ENCODE data around the gene TYROBP.
A peak's percentile ranks its signal among the peaks of the same experiment; 100 is the strongest.
"Not testable (repeated sequence)": the region's sequence is repeated elsewhere in the genome, so short reads cannot be mapped to it uniquely, and the experiment has no call there.

TYROBP gene

DNA sequence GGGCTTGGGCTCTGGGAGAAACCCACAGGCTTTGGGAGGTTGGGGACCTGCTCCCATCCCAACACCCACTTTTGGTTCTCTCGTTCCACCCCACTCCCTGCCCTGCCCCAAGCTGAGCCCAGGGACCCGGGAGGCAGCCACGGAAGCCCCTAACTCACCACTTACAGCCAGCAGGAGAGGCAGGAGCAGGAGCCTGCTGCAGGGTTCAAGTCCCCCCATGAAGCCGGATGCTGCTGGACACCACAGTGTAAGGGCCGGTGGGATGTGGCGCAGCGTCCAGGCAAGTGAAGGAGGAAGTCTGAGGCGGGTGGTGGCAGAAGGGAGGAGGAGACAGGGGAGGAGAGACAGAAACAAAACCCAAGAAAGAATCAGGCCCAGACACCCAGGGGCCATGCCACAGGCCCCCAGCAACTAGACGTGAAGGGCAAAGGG lies at the start of gene TYROBP:
TSS of gene TYROBP (minus strand) at position 286 of the 432 bp plus-strand sequence. CDS start at position 219, 67 bp downstream.
- no peak for DNase-seq (ENCODE audit: low spot score)

DNA sequence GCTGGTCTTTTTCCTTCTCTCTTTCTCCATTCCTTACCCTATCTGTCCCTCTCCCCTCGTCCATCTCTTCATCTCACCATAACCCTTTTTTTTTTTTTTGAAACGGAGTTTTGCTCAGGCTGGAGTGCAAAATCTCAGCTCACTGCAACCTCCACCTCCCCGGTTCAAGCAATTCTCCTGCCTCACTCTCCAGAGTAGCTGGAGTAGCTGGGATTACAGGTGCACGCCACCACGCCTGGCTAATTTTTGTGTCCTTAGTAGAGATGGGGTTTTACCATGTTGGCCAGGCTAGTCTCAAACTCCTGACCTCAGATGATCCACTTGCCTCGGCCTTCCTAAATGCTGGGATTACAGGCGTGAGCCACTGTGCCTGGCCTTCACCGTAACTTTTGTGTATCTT lies 49.3 kb upstream of the TYROBP start:
- not testable (repeated sequence) for DNase-seq (ENCODE audit: low spot score)

DNA sequence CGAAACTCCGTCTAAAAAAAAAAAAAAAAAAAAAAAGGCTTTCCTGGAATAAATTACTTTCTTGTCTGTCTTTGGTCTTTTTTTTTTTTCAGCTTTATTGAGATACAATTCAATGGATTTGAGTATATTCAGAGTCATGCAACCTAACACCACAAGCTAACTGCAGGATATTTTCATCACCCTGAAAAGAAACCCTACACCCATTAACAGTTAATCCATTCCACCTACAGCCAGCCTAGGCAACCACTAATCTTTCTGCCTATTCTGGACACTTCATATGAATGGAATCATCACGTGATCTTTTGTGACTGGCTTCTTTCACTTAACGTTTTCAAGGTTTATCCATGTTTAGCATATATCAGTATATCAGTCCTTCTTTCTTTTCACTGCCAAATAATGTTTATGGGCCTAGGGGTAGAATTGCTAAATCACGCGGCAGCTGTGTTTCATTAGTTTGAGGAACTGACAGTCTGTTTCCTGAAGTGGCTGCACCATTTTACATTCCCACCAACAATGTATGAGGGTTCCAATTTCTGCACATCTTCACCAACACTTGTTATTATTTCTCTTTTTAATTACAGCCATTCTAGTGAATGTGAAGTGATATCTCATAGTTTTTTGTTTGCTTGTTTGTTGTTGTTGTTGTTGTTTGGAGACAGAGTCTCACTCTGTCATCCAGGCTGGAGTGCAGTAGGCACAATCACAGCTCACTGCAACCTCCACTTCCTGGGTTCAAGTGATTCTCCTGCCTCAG lies 48.0 kb upstream of the TYROBP start:
- no peak for DNase-seq (ENCODE audit: low spot score)

DNA sequence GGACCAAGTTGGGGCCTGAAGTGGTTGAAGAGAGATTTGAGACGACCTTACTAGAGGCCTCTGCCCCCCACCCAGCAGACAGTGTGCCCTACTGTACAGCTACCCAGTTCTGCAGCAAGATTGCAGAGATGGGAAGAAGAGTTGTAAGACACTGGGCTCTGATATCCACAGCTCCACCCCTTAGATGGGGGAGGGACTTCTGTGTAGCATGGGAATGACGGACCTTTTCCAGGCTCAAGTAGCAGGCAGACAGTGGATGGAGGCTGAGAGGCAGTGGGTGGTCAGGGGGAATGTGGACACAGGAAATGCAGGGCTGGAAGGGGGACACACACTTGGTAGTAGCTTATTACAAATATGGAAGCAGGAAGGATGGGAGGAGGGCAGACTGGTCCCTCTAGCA lies 41.0 kb upstream of the TYROBP start:
- DNase-seq (ENCODE audit: low spot score) = no peak

DNA sequence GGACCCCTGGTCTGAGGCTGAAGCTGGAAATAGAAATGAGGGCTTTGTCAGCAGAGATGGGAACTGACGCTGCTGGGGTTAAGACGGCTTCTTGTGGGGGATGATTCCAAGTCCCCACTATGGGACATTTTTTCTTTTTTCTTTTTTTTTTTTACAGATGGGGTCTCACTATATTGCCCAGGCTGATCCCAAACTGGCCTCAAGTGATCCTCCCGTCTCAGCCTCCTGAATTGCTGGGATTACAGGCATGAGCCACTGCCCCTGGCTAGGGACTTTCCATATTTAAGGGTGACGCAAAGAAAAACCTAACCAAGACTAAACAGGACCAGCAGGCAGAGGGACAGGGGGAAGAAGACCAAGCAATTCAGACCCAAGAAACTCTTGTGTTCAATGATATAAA lies 38.1 kb upstream of the TYROBP start:
- no peak for DNase-seq (ENCODE audit: low spot score)

DNA sequence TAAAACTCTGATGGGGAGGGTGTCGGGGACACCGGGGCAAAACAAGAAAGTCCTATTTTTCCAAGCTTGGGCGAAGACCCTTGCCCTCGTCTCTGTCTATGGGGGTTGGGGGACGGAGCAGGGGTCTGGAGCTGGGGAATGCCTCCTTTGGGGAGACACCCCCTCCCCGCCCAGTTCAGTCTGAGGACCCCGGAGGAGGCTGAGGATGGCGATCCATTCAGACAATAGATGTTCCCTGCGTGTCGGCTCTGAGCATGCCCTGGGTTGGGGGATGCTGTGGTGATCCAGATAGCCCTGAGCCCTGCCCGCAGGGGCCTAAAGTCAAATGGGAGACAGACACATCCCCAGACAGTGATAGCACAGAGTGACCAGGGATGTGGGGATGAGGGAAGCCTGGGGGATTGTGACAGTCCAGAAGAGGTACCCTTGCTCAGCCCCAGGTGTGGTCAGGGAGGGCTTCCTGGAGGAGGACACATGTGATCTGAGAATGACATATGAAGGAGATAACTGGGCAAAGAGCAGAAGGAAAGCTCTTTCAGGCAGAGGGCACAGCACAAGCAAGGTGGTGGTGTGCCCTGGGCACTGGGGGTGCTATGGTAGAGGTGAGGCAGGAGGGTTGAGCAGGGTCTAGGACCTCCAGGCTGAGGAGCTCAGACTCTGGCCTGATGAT lies 37.2 kb upstream of the TYROBP start:
- no peak for DNase-seq (ENCODE audit: low spot score)

DNA sequence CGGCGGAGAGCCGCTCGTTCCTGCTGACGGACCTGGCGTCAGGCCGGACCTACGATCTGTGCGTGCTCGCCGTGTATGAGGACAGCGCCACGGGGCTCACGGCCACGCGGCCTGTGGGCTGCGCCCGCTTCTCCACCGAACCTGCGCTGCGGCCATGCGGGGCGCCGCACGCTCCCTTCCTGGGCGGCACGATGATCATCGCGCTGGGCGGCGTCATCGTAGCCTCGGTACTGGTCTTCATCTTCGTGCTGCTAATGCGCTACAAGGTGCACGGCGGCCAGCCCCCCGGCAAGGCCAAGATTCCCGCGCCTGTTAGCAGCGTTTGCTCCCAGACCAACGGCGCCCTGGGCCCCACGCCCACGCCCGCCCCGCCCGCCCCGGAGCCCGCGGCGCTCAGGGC lies 36.5 kb upstream of the TYROBP start:
- DNase-seq (ENCODE audit: low spot score) = no peak

DNA sequence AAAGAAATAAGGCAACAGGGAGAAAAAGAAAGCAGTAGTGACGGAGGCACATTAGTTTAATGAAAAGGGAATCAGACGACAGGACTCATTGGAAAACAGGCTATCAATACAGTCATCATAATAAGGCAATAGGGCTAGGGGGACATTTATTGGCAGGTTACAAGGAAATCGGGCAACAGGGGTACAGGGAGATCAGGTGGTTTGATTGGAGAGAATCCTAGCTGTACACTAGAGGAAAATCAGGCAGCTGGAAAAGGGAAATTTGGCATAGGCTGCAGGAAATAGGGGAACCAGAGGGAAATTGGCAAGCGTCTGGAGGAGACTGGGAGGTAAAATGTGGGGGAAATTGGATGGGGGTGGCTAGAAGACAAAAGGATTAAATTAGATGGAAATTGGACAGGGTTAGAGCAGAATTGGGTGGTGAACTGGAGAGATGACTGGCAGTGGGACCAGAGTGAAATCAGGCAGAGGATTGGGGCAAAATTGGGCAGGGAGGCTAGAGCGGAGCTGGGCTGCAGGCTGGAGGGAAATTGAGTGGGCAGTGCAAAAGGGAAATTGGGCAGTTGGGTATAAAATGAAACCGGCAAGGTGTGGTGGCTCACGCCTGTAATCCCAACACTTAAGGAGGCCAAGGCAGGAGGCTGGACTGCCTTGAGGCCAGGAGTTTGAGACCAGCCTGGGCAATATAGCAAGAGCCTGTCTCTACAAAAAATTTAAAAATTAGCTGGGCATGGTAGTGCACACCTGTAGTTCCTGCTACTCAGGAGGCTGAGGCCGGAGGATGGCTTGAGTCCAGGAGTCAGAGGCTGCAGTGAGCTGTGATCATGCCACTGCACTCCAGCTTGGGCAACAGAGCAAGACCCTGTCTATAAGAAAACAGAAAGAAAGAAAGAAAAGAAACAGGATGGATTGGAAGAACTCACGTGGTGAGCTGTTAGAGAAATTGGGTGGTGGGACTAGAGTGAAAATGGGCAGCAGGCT lies 35.5 kb upstream of the TYROBP start:
- DNase-seq (ENCODE audit: low spot score) = no peak

DNA sequence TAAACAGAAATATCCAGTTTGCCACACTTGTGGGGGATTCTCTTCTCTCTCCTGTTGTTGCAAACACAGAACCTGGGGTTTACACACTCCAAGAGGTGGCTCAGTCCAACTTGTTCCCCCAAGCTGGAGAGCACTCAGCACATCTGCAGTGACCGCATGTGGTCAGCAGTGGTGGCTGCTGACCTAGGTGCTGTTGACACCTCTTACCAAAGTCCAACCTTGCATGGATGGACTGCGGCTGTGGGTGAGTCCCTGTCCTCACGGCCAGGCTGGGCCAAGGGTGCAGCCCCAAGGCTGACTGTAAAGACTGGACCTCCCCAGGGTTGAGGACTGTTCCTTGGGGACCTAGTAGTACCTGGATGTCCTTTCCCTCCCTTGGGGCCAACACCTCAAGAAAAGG lies 34.1 kb upstream of the TYROBP start:
- no peak for DNase-seq (ENCODE audit: low spot score)

DNA sequence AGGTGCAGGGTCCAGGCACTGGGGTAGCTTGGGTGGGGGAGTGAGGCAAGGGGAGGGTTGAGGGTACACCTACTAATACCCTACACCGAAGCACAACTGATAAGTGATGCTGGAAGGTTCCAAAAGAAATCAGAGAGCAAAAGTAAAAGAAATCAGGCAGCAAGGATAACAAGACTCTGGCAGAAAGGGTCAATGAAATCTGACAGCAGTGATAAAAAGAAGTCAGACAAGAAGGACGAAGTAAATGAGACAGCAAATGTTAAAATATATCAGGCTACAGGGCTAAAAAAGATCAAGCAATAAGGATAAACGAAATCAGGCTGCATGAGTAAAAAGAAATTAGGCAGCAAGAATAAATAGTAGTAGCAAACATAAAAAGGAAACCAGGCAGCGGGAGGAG lies 32.7 kb upstream of the TYROBP start:
- no peak for DNase-seq (ENCODE audit: low spot score)

DNA sequence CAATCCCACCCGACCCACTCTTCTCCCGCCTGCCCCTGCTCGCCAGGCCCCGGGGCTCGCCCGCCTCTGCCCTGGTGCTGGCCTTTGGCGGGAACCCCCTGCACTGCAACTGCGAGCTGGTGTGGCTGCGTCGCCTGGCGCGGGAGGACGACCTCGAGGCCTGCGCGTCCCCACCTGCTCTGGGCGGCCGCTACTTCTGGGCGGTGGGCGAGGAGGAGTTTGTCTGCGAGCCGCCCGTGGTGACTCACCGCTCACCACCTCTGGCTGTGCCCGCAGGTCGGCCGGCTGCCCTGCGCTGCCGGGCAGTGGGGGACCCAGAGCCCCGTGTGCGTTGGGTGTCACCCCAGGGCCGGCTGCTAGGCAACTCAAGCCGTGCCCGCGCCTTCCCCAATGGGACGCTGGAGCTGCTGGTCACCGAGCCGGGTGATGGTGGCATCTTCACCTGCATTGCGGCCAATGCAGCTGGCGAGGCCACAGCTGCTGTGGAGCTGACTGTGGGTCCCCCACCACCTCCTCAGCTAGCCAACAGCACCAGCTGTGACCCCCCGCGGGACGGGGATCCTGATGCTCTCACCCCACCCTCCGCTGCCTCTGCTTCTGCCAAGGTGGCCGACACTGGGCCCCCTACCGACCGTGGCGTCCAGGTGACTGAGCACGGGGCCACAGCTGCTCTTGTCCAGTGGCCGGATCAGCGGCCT lies 32.1 kb upstream of the TYROBP start:
- DNase-seq (ENCODE audit: low spot score) = no peak

DNA sequence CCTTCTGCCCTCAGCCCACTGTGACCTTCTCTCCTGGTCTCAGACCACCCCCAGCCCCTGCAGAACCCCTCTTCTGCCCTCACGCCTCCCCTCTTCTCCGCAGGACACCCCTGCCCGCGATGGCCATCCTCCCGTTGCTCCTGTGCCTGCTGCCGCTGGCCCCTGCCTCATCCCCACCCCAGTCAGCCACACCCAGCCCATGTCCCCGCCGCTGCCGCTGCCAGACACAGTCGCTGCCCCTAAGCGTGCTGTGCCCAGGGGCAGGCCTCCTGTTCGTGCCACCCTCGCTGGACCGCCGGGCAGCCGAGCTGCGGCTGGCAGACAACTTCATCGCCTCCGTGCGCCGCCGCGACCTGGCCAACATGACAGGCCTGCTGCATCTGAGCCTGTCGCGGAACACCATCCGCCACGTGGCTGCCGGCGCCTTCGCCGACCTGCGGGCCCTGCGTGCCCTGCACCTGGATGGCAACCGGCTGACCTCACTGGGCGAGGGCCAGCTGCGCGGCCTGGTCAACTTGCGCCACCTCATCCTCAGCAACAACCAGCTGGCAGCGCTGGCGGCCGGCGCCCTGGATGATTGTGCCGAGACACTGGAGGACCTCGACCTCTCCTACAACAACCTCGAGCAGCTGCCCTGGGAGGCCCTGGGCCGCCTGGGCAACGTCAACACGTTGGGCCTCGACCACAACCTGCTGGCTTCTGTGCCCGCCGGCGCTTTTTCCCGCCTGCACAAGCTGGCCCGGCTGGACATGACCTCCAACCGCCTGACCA lies 31.4 kb upstream of the TYROBP start:
- no peak for DNase-seq (ENCODE audit: low spot score)

DNA sequence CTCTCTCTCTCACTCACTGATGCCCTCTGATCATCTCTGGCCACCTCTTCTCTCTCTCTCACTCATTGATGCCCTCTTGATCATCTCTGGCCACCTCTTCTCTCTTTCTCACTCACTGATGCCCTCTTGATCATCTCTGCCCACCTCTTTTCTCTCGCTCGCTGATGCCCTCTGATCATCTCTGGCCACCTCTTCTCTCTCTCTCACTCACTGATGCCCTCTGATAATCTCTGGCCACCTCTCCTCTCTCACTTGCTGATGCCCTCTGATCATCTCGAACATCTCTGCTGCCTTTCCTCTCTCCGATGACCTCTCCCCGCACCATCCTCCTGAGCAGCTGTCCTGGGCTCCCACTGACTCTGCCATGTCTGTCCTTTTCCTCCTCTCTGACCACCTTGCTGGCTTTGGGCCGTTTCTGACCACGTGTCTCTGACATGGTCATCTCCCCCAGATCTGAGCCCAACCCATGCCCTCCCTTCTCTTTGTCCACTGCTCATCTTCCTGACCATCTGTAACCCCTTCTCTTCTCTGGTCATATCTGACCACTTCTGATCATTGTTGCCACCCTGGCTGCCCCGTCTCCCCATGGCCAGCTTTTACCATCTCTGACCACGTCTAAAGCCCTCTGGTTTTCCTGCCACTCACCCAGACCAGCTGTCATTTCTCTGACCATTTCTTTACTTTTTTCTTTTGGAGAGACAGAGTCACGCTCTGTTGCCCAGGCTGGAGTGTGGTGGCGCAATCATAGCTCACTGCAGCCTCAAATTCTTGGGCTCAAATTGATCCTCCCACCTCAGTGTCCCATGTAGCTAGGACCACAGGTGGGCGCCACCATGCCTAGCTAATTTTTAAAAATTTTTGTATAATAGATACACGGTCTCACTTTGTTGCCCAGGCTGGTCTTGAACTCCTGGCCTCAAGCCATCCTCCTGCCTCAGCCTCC lies 30.5 kb upstream of the TYROBP start:
- no peak for DNase-seq (ENCODE audit: low spot score)

DNA sequence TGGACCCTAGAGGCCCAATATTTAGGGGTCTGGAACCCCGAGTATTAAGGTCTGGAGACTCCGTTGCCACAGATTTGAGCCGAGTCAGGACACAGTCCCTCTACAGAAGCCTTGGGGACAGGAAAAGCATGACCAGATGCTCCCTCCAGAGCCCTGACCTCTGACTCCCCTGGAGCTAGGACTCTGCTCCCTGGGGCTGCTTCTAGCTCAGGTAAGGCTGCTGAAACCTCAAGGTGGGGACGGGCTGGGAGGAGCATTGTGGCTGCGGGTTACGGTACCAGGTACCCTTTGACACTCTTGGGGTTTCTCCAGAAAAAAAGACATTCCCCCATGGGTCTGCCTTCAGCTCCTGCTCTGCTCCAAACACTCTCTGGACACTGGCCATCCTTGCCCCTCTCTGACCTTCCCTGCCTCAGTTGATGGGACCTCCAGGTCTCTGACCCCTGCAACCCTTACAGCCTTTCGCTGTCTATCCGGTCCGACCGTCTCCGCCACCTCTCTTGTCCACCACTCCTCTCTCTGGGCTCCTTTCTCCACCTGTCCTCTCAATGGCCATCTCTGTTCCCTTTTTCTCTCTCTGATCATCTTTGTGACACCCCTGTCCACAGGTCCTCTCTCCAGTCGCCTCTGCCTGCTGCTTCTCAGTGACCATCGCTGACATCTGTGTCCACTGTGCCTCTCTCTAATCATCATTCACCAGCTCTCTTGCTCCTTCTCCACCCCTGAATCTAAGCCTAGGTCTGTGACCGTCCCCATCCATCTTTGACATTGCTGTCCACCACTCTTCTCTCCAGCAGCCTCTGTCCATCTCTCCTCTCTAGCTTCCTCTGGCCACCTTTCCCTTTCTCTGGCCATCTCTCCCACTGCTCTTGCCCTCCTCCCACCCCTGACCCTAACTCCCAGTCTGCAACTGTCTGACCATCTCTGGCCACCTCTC lies 29.5 kb upstream of the TYROBP start:
- DNase-seq (ENCODE audit: low spot score) = no peak

DNA sequence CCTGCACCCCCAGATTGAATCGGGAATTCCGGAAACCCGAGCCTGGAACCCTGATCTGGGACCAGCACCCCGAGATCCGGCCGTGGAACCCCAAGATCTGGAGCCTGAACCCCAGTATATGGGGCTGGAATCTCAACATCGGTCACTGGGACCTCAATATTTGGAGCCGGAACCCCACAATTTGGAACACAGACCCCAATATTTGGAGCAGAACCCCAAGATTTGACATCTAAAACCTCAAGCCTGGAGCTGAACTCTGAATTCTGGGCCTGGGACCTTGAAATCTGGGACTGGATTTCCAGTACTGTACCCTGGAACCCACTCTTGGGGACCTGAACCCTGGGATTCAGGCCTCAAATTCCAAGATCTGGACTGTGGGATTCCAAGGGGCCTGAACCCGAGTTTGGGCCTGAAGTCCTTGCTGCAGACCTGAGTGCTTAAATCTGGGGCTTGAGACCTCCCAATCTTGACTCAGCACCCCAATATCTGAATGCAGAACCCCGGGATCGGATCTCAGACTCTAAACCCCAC lies 28.7 kb upstream of the TYROBP start:
- no peak for DNase-seq (ENCODE audit: low spot score)

DNA sequence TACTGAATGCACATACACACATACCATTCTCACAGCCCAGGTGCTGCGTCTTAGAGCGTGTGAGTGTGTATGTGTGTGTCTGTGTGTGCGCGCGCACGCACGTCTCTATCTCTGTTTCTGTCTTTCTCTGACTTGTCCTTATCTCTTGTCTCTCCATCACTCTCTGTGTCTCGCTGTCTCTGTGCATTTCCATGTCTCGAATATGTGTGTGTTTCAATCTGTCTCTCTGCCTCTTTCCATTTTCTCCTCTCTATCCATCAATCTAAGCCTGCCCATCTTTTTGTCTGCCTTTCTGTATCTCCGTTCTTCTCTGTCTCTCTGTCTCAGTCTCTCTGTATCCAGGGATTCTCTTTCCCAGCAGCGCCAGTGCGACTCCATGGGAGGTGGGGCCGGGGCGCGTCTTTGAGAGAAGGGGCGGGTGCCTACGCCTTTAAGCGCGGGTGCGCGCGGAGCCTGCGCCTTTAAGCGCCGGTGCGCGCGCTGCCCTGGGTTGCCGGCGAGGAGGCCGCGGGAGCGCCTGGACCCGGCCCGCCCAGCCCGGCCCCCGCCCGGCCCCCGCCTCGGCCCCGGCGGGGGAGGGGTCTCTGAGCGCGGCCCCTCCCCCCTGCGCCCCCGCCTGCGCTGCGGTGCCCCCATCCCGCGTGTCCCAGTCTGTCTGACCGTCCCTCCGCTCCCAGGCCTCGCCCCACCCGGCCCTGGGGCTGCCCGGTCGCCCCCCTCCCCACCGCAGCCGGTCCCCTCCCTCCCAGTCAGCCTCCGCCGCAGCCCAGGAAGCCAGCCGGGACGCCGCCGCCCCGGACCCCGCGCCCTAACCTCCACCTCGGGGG lies 28.0 kb upstream of the TYROBP start, which contains the start of gene LRFN3:
TSS of gene LRFN3 (plus strand) at position 464 of the 827 bp plus-strand sequence. CDS start 3,052 bp downstream, outside the sequence.
- peak; percentile 65 for DNase-seq (ENCODE audit: low spot score)

DNA sequence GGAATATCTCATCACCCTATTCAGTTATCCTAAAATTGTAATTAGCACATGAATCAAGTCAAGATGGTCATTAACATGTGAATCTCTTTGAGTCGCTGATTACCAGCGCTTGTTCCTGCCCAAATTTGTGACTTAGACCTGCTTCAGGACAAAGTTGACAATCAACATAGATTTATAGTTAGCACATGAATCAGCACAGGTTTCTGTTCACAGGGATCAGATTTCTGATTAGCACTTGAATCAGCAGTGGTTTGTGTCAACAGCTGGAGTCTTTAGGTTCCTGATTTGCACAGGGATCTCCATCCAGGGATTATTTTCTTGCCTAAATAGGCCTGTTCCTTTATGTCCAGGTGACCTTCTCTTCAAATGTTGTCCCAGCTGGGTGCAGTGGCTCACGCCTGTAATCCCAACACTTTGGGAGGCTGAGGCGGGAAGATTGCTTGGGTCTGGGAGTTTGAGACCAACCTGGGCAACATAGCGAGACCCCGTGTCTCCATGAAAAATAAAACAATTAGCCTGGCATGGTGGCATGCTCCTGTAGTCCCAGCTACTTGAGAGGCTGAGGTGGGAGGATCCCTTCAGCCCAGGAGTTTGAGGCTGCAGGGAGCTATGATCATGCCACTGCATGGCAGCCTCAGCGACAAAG lies 24.3 kb upstream of the TYROBP start:
- DNase-seq (ENCODE audit: low spot score) = no peak
